GM18951 (cell line): ENCODE results near the gene CHAC1.

Experiments used
- POLR2A ChIP-seq: IDR thresholded peaks from 4 replicates; pipeline ENCODE4 v1.6.1; 2011; ENCODE audit warnings: mild to moderate bottlenecking; ENCODE audit not compliant: insufficient read length, insufficient read depth; ENCODE audit errors: extremely low read depth
- in situ Hi-C: fragments of 300-500 bp; cut with MboI; formaldehyde crosslinking; loops from one replicate; pipeline ENCODE4 v1.12.0; 2022; ENCODE audit warnings: low sequenced_read_pairs, mixed read lengths, inconsistent platforms; ENCODE audit not compliant: unreplicated experiment

The CHAC1 gene

DNA sequence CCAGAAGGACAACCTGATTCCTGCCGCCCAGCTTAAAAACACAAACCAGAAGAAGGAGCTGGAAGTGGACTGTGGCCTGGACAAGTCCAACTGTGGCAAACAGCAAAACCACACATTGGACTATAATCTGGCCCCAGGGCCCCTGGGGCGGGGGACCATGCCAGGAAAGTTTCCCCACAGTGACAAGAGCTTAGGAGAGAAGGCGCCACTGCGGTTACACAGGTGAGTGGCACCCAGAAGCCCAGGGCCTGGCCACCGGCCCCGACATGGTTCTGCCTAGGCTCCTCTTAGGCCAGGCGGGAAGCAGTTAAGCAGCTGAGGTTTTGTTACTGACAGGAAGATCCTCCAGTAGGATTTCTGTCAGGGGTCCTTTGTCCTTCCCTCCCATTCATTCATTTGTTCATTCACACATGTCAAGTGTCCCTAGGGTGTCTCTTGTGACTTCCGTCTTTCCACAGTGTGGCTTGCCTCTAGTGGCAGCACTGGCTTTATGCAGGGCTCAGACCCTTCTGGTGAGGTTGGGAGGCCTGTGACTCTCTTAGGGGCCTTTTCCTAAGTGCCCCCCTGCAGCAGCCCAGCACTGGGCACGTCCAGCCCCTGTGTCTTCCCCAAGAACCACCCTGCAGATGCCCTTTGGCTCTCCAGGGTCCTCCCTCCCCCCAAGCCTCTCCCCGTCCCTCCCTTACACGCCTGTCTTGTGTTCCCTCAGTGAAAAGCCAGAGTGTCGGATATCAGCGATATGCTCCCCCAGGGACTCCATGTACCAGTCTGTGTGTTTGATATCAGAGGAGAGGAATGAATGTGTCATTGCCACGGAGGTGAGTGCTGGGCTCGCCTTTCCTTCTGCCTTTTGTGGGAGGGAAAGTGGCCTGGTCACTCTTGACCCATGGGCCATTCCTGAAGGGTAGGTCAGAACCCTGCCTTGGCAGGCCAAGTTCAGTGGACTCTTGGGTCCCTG, 16.3 kb upstream of the CHAC1 start:
- in situ Hi-C loops = no loop called here
- TF ChIP-seq POLR2A = no peak

GRCh38 chr15:40937762-40938535, 15.3 kb upstream of the CHAC1 start:
- TF ChIP-seq POLR2A = no peak
- in situ Hi-C loops = no loop called here

- TF ChIP-seq POLR2A = no peak
- in situ Hi-C loops = no loop called here
Observed at GRCh38 chr15:40938536-40938870, 14.8 kb upstream of the CHAC1 start.

- TF ChIP-seq POLR2A = peak; percentile 38
- in situ Hi-C loops = no loop called here
Observed at GRCh38 chr15:40940296-40940801, 12.9 kb upstream of the CHAC1 start.

GRCh38 chr15:40941068-40941527, 12.2 kb upstream of the CHAC1 start:
- TF ChIP-seq POLR2A = no peak
- in situ Hi-C loops = no loop called here

GRCh38 chr15:40941528-40942336, 11.5 kb upstream of the CHAC1 start:
- peak; percentile 62 for TF ChIP-seq POLR2A
- in situ Hi-C loops = no loop called here

- in situ Hi-C loops = no loop called here
- no peak for TF ChIP-seq POLR2A
Observed at GRCh38 chr15:40942337-40942854, 10.9 kb upstream of the CHAC1 start.

GRCh38 chr15:40942878-40943277, 10.4 kb upstream of the CHAC1 start:
- in situ Hi-C loops = no loop called here
- no peak for TF ChIP-seq POLR2A

DNA sequence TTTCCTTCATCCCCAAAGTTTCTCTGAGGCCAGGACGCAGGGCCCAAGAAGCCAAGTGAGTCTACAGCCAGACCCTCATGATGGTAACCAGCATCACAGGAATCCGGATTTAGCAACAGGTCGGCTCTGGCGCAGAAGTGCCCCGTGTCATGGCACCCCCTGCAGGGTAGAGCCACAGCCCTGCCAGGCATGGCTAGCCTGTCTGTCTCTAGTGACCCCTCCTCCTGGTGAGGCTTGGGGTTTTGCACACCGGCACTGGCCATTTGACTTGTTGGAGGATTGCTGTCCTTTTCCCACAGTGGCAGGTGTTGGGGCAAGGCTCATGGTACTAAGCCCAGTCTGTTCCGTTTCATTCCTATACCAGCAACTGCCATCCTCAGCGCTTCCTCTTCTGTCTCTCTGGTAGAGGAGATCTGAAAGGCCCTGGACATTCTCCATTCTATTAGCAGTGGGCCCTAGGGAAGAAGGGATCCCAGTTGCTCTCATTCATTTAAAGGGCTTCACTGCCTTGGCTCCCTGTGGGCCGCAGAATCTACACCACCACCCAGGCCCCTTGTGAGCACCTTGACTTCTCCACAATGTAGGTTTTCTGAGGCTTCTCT, 9.4 kb upstream of the CHAC1 start:
- in situ Hi-C loops = no loop called here
- TF ChIP-seq POLR2A = no peak

GRCh38 chr15:40944510-40945296, 8.6 kb upstream of the CHAC1 start:
- in situ Hi-C loops = no loop called here

GRCh38 chr15:40948706-40949473, 4.4 kb upstream of the CHAC1 start:
- in situ Hi-C loops = no loop called here
- TF ChIP-seq POLR2A = no peak

More at GRCh38 chr15:40944510-40945296, 8.6 kb upstream of the CHAC1 start:
- no peak for TF ChIP-seq POLR2A
